HG03175 (cell line): ENCODE data around the gene BCAM.
"Not testable (repeated sequence)": the region's sequence is repeated elsewhere in the genome, so short reads cannot be mapped to it uniquely, and the experiment has no call there.

Experiments
- ATAC-seq: cut with Tn5 transposase; IDR thresholded peaks from one replicate; pipeline ENCODE4 v1.9.1; 2021; ENCODE audit warnings: mild to moderate bottlenecking, moderate library complexity; ENCODE audit not compliant: unreplicated experiment

Gene BCAM

DNA sequence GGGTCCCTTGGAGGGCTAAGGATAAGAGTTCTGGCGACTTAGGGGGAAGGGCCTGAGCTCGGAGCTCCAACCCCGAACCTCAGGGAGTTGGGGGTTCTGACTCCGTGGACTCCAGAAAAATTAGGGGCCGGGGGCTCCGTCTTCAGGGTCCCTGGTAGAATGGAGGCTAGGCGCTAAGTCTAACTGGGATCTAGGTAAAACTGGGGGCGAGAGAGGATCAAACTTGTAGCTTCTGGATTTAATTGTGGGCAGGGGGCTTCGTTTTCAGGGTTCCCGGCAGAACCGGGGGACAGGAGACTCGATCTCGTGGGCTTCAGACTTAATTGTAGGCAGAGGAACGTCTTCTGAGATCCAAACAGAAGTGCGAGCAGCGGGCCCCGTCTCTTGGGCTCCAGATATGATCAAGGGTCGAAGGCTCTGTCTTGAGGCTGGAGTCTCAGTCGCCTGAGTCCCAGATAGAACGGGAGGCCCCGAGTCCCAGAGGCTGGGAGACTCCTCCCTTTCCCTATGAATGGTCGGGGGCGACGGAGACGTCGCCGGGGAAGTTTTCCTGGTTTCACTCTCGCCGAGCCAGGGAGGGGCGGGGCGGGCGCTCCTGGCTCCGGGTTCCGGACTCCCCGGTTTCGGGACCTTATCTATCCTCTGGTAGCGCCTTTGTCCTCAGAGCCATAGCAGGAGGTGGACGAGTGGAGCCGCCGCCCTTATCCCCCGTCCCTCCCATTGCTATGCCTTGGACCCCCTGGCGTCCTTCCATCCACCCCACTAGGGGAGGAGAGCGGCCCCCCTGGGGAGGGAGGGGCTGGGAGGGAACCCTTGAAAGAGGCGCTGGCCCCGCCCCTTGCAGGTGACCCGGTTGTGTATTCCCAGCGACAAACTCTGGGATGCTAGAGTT, 38.5 kb downstream of the BCAM start:
- ATAC-seq = no peak

DNA sequence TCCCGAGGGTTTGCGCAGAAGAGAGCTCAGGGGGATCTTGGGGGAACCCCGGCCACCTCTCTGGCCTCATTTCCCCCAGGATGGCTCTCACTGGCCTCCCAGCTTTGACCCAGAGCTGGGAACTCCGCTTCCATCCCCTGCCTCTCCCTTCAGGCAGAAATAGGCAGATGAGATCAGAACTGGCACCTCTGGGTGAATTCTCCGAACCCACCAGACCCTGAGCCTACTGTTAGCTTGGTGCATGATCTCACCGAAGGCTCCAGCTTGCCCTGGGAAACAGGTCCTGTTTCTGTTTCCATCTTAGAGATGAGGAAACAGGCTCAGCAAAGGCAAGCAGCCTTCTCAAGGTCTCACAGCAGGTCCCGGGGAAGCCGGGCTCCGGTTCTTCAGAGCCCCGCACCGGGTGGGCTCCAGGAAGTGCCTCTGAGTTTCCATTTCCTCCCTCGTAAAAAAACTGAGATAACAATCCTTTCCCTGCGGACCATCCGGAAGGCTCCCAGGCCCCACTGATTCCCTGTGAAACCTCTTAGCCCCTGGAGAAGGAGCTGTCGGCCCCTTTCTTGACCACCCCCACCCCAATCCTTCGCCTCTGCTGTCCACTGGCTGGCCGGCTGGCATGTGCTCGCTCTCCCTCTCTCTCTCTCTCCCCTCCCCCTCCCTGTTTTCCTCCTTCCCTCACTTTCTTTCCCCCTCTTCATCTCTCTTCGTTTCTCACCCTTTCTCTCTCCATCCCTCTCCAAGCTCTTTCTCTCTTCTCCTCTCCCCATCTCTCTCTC, 39.3 kb downstream of the BCAM start:
- no peak for ATAC-seq

DNA sequence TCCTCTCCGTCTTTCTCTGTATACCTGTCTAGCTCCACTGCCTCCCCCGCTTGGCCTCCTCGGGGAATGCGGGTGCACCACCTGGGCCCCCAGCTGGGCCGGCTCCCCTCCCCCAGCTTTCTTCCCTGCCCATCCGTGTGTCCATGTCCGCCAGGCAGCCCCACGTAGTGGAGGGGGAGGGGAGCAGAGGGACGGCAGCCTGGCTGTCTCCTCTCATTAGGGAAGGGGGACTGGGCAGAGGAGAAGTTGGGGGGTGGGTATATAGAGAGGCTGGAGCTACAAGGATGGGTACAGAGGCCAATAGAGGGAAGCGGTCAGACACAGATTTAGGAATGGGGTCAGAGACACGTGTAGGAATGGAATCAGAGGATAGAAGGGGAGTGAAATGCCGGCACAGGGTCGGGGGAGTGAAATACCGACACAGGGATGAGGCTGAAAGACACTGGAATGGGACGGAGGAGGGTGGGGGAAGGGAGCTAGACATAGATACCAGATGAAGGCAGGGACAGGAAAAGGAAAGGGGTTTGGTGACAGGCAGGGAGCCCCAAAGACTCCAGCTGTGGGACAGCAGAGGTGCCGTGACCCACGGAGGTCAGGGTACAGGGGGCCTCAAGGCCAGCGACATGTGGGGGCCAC, 40.0 kb downstream of the BCAM start:
- ATAC-seq = no peak

DNA sequence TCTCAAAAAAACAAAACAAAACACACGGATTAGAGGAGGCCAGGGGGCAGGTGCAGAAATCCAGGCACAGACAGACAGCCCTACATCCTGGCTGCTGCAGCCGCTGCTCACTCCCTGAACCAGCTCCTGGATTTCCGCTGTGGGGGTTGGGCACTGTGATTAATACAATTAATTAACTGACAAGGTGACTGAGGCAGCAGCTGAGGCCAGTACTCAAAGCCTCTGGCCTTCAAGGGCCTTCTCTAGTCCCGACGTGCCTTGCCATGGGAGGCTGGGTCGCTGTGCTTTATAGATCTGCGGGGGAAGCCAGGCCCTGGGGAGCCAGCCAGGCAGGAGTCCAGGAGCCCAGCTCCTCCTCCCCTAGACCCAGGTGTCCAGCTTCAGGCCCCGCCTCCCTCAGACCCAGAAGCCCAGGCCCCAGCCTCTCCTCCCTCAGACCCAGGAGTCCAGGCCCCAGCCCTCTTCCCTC, 41.8 kb downstream of the BCAM start:
- ATAC-seq = no peak

DNA sequence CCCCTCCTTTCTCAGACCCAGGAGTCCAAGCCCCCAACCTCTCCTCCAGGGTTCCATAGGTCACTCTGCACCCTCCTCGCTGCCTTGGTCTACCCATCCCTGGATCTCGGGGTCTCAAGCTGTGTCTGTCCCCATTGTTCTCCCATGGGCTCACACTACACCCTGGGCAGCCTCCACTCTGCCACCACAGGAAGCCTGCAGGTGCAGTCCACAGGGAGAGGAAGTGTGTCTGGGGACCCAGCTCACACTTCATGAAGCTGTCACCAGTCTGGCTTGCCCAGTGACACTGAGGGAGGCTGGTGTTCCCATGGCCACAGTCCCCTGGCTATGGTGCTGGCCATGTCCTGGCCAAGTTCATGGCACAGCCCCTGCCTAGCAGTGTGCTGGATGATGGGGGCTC, 42.5 kb downstream of the BCAM start:
- no peak for ATAC-seq

DNA sequence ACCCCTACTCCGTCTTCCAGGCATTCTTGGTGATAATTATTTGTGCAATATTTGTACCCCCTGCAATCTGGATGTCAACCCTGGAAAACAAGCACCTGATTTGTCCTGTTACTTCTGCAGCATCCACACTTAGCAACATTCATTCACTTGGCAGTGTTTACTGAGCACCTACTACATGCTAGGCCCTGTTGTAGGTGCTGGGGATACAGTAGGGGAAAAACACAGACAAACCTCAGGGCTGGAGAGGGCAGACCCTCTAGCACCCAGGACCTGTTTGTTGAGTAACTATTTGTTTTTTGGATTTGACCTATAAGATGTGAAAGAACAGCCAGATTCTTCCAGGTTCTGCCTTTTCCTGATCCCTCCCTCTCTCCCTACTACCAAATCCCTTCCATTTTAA, 46.7 kb downstream of the BCAM start:
- ATAC-seq = no peak

DNA sequence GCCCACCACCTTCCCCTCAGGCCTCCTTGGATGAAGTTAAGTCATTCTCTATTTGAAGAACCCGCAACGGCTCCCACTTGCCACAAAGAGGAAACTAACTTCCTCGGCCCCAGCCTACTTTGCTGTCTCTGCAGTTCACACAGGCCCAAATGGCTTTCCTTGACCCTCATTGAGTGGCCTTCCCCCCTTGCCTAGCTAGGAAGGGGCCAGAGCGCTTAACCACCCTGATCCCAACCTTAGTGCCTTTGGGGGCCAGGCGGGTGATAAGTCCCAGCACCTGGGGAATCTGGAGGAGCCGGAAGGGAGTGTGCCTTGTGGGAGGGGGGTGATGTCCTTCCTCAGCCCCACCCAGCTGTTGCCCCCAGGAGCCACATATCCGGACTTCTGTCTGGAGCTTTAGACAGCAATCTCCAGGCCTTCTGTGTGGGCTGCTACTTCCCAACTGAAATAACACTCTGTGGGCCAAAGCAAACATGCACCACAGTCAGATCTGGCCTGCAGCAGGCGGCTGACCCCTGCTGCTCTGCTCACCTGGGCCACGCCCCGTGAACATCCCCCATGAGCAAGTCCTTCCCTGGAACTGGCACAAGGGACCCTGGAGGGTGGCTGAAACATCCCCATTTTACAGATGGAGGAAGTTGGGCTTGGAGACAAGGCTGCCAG, 47.6 kb downstream of the BCAM start:
- ATAC-seq = no peak

DNA sequence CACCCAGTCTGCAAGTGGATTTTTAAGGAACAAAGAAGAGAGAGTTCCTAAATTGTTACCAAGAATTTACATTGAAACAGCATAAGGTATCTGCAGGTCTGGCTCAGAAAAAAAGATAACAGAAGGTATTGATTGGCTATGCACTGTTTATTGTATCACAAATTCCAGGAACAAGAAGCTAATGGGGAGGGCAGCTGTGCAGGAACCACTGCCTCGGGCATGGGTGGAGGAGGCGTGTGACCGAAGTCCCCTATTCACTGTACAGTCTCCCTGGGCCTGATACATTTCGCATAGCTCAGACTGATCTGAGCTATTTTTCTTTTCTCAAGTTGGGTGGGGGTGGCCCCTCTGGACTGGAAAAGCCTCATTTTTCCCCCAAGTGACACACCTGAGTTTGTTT, 48.9 kb downstream of the BCAM start:
- no peak for ATAC-seq

DNA sequence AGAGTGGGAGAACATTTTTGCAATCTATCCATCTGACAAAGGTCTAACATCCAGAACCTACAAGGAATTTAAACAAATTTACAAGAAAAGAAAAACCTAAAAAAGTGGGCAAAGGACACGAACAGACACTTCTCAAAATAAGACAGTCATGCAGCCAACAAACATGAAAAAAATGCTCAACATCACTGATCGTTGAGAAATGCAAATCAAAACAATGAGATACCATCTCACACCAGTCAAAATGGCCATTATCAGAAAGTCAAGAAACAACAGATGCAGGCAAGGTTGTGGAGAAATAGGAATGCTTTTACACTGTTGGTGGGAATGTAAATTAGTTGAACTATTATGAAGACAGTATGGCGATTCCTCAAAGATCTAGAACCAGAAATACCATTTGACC, 52.7 kb downstream of the BCAM start:
- ATAC-seq = not testable (repeated sequence)

DNA sequence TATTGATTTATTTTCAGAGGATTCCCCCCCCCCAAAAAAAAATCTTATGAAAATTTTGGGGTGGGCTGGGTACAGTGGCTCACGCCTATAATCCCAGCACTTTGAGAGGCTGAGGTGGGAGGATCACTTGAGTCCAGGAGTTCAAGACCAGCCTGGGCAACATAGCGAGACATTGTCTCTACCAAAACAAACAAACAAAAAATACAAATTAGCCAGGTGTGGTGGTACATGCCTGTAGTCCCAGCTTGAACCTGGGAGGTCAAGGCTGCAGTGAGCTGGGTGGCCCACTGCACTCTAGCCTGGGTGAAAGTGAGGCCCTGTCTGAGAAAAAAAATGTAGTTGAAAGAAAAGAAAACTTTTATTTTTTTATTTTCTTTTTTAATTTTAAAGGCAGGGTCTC, 55.1 kb downstream of the BCAM start:
- ATAC-seq = no peak

DNA sequence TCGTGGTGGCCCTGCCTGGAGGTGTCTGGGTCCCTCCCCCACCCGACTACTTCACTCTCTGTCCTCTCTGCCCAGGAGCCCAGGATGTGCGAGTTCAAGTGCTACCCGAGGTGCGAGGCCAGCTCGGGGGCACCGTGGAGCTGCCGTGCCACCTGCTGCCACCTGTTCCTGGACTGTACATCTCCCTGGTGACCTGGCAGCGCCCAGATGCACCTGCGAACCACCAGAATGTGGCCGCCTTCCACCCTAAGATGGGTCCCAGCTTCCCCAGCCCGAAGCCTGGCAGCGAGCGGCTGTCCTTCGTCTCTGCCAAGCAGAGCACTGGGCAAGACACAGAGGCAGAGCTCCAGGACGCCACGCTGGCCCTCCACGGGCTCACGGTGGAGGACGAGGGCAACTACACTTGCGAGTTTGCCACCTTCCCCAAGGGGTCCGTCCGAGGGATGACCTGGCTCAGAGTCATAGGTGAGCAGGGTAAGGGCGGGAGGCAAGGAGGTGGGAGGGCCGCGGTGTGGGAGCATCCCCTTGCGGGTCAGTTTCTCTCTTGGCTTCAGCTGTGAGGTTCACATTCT, 56.4 kb downstream of the BCAM start:
- ATAC-seq = no peak

DNA sequence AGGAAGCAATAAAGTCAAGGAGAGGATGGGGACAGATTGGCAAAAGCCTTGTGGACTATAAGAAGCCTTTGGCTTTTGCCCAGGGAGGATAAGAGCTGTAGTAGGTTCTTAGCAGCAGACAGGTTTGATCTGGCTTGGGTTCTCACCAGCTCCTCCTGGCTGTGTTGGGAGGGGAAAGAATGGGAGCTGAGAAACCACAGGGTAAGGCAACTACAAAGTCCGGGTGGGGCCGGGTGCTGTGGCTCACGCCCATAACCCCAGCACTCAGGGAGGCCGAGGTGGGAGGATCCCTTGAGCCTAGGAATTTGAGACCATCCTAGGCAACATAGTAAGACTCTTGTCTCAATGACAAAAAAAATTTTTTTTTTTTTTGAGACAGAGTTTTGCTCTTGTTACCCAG, 57.8 kb downstream of the BCAM start:
- ATAC-seq = no peak

DNA sequence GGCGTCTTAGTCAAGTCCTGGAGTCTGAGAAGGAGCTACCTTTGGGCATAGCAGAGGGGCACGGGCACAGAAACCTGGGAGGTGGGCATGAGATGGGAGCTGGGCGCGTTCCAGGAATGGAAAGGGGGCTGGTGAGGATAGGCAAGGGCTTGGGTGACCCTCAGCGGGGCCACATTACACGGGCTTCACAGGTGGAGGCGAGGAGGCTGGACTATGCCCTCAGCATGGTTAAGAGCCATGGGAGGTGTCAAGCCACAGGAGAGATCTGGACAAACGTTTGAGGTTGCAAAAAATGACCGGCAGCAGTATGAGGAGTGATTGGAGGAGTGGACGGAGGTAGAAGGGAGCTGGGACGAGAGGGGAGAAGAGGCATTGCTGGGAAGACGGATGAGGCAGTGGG, 58.7 kb downstream of the BCAM start:
- no peak for ATAC-seq

DNA sequence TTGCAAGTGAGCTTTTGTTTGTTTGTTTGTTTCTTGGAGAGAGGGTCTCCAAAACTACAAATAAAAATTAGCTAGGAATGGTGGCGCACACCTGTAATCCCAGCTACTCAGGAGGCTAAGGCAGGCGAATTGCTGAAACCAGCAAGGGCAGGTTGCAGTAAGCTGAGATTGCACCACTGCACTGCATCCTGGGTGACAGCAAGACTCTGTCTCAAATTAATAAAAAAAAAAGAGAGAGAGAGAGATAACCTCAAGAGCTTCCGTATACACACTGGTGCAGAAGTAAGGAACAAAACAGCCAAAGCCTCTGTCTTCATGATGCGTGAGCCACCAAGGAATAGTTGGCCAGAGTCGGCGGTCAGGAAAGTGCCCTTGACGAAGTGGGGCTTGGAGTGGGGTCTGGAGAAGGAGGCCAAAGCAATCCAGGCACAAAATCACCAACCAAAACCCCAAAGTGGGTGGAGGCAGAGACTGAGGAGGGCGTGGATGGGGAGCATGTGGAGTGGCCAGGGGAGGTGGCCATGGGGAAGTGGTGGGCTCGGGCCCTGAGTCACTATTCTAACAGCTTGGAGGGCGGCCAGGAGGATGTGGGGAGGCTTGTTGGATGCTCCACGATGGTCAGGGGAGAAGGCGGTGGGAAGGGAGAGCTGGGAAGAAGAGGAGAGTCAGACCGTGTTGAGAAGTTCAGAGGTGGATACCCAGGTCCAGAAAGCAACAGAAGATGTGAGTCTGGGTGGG, 61.0 kb downstream of the BCAM start:
- no peak for ATAC-seq
